H9 (cell line): ENCODE measurements around the gene CBY1. TPM values are rescaled to one million over a fixed set of nuclear protein-coding genes. Genes with fewer than 3 reads are reported as not detected.

Source experiments
- DNase-seq: peaks from one replicate; pipeline ENCODE4 v3.0.0-alpha.2; 2017
- H2AFZ ChIP-seq: one replicate; pipeline ENCODE4 v1.6.1; 2013; ENCODE audit warnings: mild to moderate bottlenecking, low read length, control low read depth, moderate library complexity
- H2AK5ac ChIP-seq: 2 replicates; pipeline ENCODE4 v1.6.1; 2013; ENCODE audit warnings: low read length, control low read depth, mixed read lengths; ENCODE audit not compliant: insufficient read length
- H2BK120ac ChIP-seq: one replicate; pipeline ENCODE4 v1.6.1; 2013; ENCODE audit warnings: low read depth, mild to moderate bottlenecking, low read length, control low read depth, inconsistent platforms; ENCODE audit not compliant: poor library complexity, severe bottlenecking
- H2BK12ac ChIP-seq: 2 replicates; pipeline ENCODE4 v1.6.1; 2013; ENCODE audit warnings: low read length, control low read depth, mixed read lengths, low read depth; ENCODE audit not compliant: insufficient read length
- H2BK15ac ChIP-seq: 2 replicates; pipeline ENCODE4 v1.6.1; 2013; ENCODE audit warnings: low read depth, low read length, control low read depth
- H2BK20ac ChIP-seq: one replicate; pipeline ENCODE4 v1.6.1; 2013; ENCODE audit warnings: low read depth, mild to moderate bottlenecking, low read length, control low read depth, inconsistent platforms; ENCODE audit not compliant: poor library complexity, severe bottlenecking
- H2BK5ac ChIP-seq: 2 replicates; pipeline ENCODE4 v1.6.1; 2013; ENCODE audit warnings: low read length, control low read depth, mixed read lengths; ENCODE audit not compliant: insufficient read length
- H3K14ac ChIP-seq: 2 replicates; pipeline ENCODE4 v1.6.1; 2013; ENCODE audit warnings: low read length, control low read depth; ENCODE audit not compliant: insufficient read depth
- H3K18ac ChIP-seq: 2 replicates; pipeline ENCODE4 v1.6.1; 2013; ENCODE audit warnings: low read depth, mild to moderate bottlenecking, mixed read lengths, low read length, control low read depth; ENCODE audit not compliant: insufficient read length
- H3K23ac ChIP-seq: 2 replicates; pipeline ENCODE4 v1.6.1; 2013; ENCODE audit warnings: low read length, control low read depth, mixed read lengths, low read depth; ENCODE audit not compliant: insufficient read length
- H3K23me2 ChIP-seq: 2 replicates; pipeline ENCODE4 v1.6.1; 2013; ENCODE audit warnings: low read depth, mild to moderate bottlenecking, mixed read lengths, low read length, control low read depth; ENCODE audit not compliant: insufficient read length, poor library complexity, severe bottlenecking
- H3K27ac ChIP-seq: 2 replicates; pipeline ENCODE4 v1.5.1; 2013; ENCODE audit warnings: low read length, control low read depth, mixed read lengths, low read depth; ENCODE audit not compliant: insufficient read length
- H3K27me3 ChIP-seq: 2 replicates; pipeline ENCODE4 v1.6.1; 2013; ENCODE audit warnings: low read length, control low read depth, inconsistent platforms; ENCODE audit not compliant: insufficient read depth
- H3K4ac ChIP-seq: 2 replicates; pipeline ENCODE4 v1.6.1; 2013; ENCODE audit warnings: low read depth, mild to moderate bottlenecking, control low read depth, inconsistent platforms, low read length, moderate library complexity
- H3K4me1 ChIP-seq: 2 replicates; pipeline ENCODE4 v1.6.1; 2013; ENCODE audit warnings: low read length, control low read depth, inconsistent platforms; ENCODE audit not compliant: insufficient read depth
- H3K4me2 ChIP-seq: 2 replicates; pipeline ENCODE4 v1.6.1; 2013; ENCODE audit warnings: low read length, control low read depth, mixed read lengths; ENCODE audit not compliant: insufficient read length, insufficient read depth
- H3K56ac ChIP-seq: 2 replicates; pipeline ENCODE4 v1.6.1; 2013; ENCODE audit warnings: low read depth, mild to moderate bottlenecking, mixed read lengths, low read length, control low read depth; ENCODE audit not compliant: insufficient read length
- H3K79me1 ChIP-seq: 2 replicates; pipeline ENCODE4 v1.6.1; 2013; ENCODE audit warnings: low read depth, mild to moderate bottlenecking, moderate library complexity, low read length, control low read depth, inconsistent platforms; ENCODE audit not compliant: insufficient read depth, poor library complexity, severe bottlenecking
- H3K79me2 ChIP-seq: 2 replicates; pipeline ENCODE4 v1.6.1; 2013; ENCODE audit warnings: low read length, control low read depth, inconsistent platforms; ENCODE audit not compliant: insufficient read depth
- H3K9ac ChIP-seq: 2 replicates; pipeline ENCODE4 v1.6.1; 2013; ENCODE audit warnings: low read length, control low read depth, mixed read lengths; ENCODE audit not compliant: insufficient read length; ENCODE audit errors: extremely low read depth
- H3K9me3 ChIP-seq: one replicate; pipeline ENCODE4 v1.6.1; 2013; ENCODE audit warnings: low read depth, low read length, inconsistent platforms; ENCODE audit not compliant: control insufficient read depth
- H3T11ph ChIP-seq: one replicate; pipeline ENCODE4 v1.6.1; 2013; ENCODE audit warnings: mild to moderate bottlenecking, low read length, control low read depth, inconsistent platforms
- H4K20me1 ChIP-seq: one replicate; pipeline ENCODE4 v1.6.1; 2013; ENCODE audit not compliant: control insufficient read depth, insufficient read length, insufficient read depth
- H4K5ac ChIP-seq: 2 replicates; pipeline ENCODE4 v1.6.1; 2013; ENCODE audit warnings: low read depth, mild to moderate bottlenecking, mixed read lengths, low read length, control low read depth; ENCODE audit not compliant: insufficient read length
- H4K8ac ChIP-seq: replicated peaks from 2 replicates; pipeline ENCODE4 v1.6.1; 2013; ENCODE audit warnings: low read length, control low read depth, mixed read lengths, low read depth; ENCODE audit not compliant: insufficient read length
- H4K91ac ChIP-seq: 2 replicates; pipeline ENCODE4 v1.6.1; 2013; ENCODE audit warnings: low read depth, mild to moderate bottlenecking, moderate library complexity, mixed read lengths, low read length, control low read depth; ENCODE audit not compliant: insufficient read length
- H3K27ac Mint-ChIP-seq, 3 experiments: 2 replicates in 2 of 3; 3 replicates in 1 of 3; pipeline ENCODE4 v1.8.0; 2020 to 2021; ENCODE audit warnings: mixed read lengths in 3 of 3, mild to moderate bottlenecking in 1 of 3, moderate library complexity in 1 of 3
- H3K27me3 Mint-ChIP-seq: 2 replicates; pipeline ENCODE4 v1.8.0; 2021; ENCODE audit warnings: low read depth, mild to moderate bottlenecking, moderate library complexity, mixed read lengths
- H3K36me3 Mint-ChIP-seq, 3 experiments: 2 replicates in 2 of 3; 3 replicates in 1 of 3; pipeline ENCODE4 v1.8.0; 2020 to 2021; ENCODE audit warnings: low read depth in 3 of 3, mixed read lengths in 3 of 3; ENCODE audit not compliant: insufficient read depth in 1 of 3
- H3K4me1 Mint-ChIP-seq, 2 experiments: 2 replicates each; pipeline ENCODE4 v1.8.0; 2020; ENCODE audit warnings: mixed read lengths in 2 of 2
- H3K4me3 Mint-ChIP-seq, 2 experiments: 2 replicates in 1 of 2; 3 replicates in 1 of 2; pipeline ENCODE4 v1.8.0; 2020 to 2021; ENCODE audit warnings: mild to moderate bottlenecking in 2 of 2, mixed read lengths in 2 of 2, moderate library complexity in 1 of 2
- H3K9me3 Mint-ChIP-seq, 2 experiments: 2 replicates in 1 of 2; 3 replicates in 1 of 2; pipeline ENCODE4 v1.8.0; 2020; ENCODE audit warnings: mild to moderate bottlenecking in 2 of 2, mixed read lengths in 2 of 2, moderate library complexity in 1 of 2
- WGBS: extraction: QIAGEN DNeasy Blood & Tissue Kit; methylation state at CpG from one replicate; pipeline ENCODE4 v1.1.7; 2013; ENCODE audit warnings: missing lambda C conversion rate, low lambda C conversion rate, mixed read lengths; ENCODE audit not compliant: insufficient read length; ENCODE audit errors: extremely low coverage; 5-methylcytosine and 5-hydroxymethylcytosine counted together
- total RNA-seq: library from RNA; stranded (reverse); gene quantifications from 2 replicates; pipeline ENCODE4 v1.2.1, GENCODE V29; 2021
- TF ChIP-seq, protein P1 (sequence below): fragments of 200-600 bp; sonication (generic); conservative IDR thresholded peaks from 3 replicates; pipeline ENCODE4 v1.8.0; 2021; ENCODE audit warnings: antibody characterized with exemption, mild to moderate bottlenecking

Gene CBY1
- total RNA-seq, 1 experiment from 2014 or later: 26.6 TPM

DNA sequence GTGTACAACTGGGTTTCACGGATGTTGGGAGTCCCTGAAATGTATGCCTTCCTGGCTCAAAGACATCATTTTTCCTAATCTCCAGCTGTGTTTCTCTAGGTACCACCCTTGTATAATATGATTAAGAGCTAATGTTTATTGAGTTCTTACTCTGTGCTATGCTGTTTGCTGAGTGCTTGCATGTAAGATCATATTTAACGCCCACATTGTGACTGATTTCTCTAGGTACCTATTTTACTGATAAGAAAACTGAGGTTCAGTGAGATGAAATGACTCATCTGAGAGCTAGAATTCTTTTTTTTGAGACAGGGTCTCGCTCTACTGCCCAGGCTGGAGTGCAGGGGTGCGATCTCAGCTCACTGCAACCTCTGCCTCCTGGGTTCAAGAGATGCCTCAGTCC lies 42.9 kb upstream of the CBY1 start:
- Histone ChIP-seq H3K14ac (no peak overlapping the region), H4K20me1 (no peaks in the 10 kb centered on the region), H2BK120ac (no peak overlapping the region), H2BK15ac (no peak overlapping the region), H2AK5ac (no peak overlapping the region), H3K27ac (no peak overlapping the region), H2AFZ (no peak overlapping the region), H4K5ac (no peak overlapping the region), H2BK20ac (no peak overlapping the region), H3K23me2 (no peaks in the 10 kb centered on the region), H3K4ac (no peak overlapping the region), H3K9ac (no peak overlapping the region), H3T11ph (no peak overlapping the region), H3K18ac (no peak overlapping the region), H3K4me2 (no peak overlapping the region), H3K23ac (no peak overlapping the region), H3K9me3 (peaks cover 8% of the 10 kb centered on the region), H3K79me1 (no peaks in the 10 kb centered on the region), H4K91ac (no peak overlapping the region), H4K8ac (no peak overlapping the region), H2BK12ac (no peak overlapping the region), H3K4me1 (0 out of 2 replicates have a peak, but pooled peaks cover 2% of the 10 kb centered on the region), H3K56ac (no peak overlapping the region), H3K27me3 (no peaks in the 10 kb centered on the region; the same call in 1 of the 2 replicates), H3K79me2 (no peaks in the 10 kb centered on the region), H2BK5ac (no peak overlapping the region)
- TF ChIP-seq, protein P1, sequence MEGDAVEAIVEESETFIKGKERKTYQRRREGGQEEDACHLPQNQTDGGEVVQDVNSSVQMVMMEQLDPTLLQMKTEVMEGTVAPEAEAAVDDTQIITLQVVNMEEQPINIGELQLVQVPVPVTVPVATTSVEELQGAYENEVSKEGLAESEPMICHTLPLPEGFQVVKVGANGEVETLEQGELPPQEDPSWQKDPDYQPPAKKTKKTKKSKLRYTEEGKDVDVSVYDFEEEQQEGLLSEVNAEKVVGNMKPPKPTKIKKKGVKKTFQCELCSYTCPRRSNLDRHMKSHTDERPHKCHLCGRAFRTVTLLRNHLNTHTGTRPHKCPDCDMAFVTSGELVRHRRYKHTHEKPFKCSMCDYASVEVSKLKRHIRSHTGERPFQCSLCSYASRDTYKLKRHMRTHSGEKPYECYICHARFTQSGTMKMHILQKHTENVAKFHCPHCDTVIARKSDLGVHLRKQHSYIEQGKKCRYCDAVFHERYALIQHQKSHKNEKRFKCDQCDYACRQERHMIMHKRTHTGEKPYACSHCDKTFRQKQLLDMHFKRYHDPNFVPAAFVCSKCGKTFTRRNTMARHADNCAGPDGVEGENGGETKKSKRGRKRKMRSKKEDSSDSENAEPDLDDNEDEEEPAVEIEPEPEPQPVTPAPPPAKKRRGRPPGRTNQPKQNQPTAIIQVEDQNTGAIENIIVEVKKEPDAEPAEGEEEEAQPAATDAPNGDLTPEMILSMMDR: no peak
- peaks cover 19 to 39% (median 29%) of the 10 kb centered on the region in 3 experiments; a peak in 6 of 7 replicates for H3K36me3 Mint-ChIP-seq
- no peak for DNase-seq
- H3K4me1 Mint-ChIP-seq: peaks cover 8 to 11% of the 10 kb centered on the region in 2 experiments
- no CpG with 5 or more reads among the region's 4 CpGs for WGBS
- H3K4me3 Mint-ChIP-seq: no peak overlapping the region
- H3K9me3 Mint-ChIP-seq: peaks cover 3 to 8% of the 10 kb centered on the region in 2 experiments; a peak in 4 of 5 replicates
- peaks cover 2% of the 10 kb centered on the region; the same call in 1 of the 2 replicates for H3K27me3 Mint-ChIP-seq
- H3K27ac Mint-ChIP-seq: no peak overlapping the region
